Loucy (cell line): ENCODE results near the gene RIT2.

Experiments
- H2AFZ ChIP-seq: fragments of 200-600 bp; sonication (generic); 2 replicates; pipeline ENCODE4 v1.6.0; 2016; ENCODE audit warnings: antibody characterized with exemption, mild to moderate bottlenecking, low read length, moderate library complexity
- H3F3A ChIP-seq: fragments of 200-600 bp; 2 replicates; pipeline ENCODE4 v1.6.0; 2016; ENCODE audit warnings: antibody characterized with exemption, low read depth, mild to moderate bottlenecking
- H3K27me3 ChIP-seq: fragments of 200-600 bp; sonication (generic); 2 replicates; pipeline ENCODE4 v1.6.1; 2014; ENCODE audit warnings: low read length, mild to moderate bottlenecking; ENCODE audit not compliant: insufficient read depth, poor library complexity, severe bottlenecking
- H3K36me3 ChIP-seq: fragments of 200-600 bp; sonication (generic); 2 replicates; pipeline ENCODE4 v1.6.1; 2016; ENCODE audit warnings: low read length; ENCODE audit not compliant: insufficient read depth
- H3K4me1 ChIP-seq: fragments of 200-600 bp; sonication (generic); 2 replicates; pipeline ENCODE4 v1.5.1; 2014; ENCODE audit warnings: low read length, mild to moderate bottlenecking; ENCODE audit not compliant: insufficient read depth, poor library complexity, severe bottlenecking
- H3K4me2 ChIP-seq: fragments of 200-600 bp; sonication (generic); 2 replicates; pipeline ENCODE4 v1.6.0; 2014; ENCODE audit warnings: antibody characterized with exemption, low read length, low read depth, mild to moderate bottlenecking; ENCODE audit not compliant: poor library complexity, severe bottlenecking
- H3K4me3 ChIP-seq: fragments of 200-600 bp; sonication (generic); 2 replicates; pipeline ENCODE4 v1.5.1; 2014; ENCODE audit warnings: low read length, mild to moderate bottlenecking, mixed read lengths; ENCODE audit not compliant: poor library complexity, severe bottlenecking
- H3K79me2 ChIP-seq: fragments of 200-600 bp; sonication (generic); 2 replicates; pipeline ENCODE4 v1.6.1; 2014; ENCODE audit warnings: low read length; ENCODE audit not compliant: insufficient read depth
- H3K9ac ChIP-seq: fragments of 200-600 bp; sonication (generic); 2 replicates; pipeline ENCODE4 v1.6.0; 2014; ENCODE audit warnings: mild to moderate bottlenecking, low read depth, low read length, moderate library complexity; ENCODE audit not compliant: poor library complexity, severe bottlenecking
- H3K9me2 ChIP-seq: fragments of 200-600 bp; sonication (generic); replicated peaks from 2 replicates; pipeline ENCODE4 v1.6.1; 2016; ENCODE audit warnings: low read depth, low read length, mixed read lengths
- H3K9me3 ChIP-seq: fragments of 200-600 bp; sonication (generic); 2 replicates; pipeline ENCODE4 v1.6.1; 2014; ENCODE audit warnings: mild to moderate bottlenecking, antibody characterized with exemption, low read length, low read depth; ENCODE audit not compliant: insufficient read depth
- H4K20me1 ChIP-seq: fragments of 200-600 bp; sonication (generic); 2 replicates; pipeline ENCODE4 v1.6.0; 2014; ENCODE audit warnings: antibody characterized with exemption, low read length, mild to moderate bottlenecking; ENCODE audit not compliant: insufficient read depth, poor library complexity, severe bottlenecking
- CTCF ChIP-seq: fragments of 200-600 bp; sonication (generic); conservative IDR thresholded peaks from 2 replicates; pipeline ENCODE4 v1.5.1; 2014; ENCODE audit warnings: mild to moderate bottlenecking, antibody characterized with exemption, low read length
- EZH2phosphoT487 ChIP-seq: fragments of 200-600 bp; IDR thresholded peaks from 2 replicates; pipeline ENCODE4 v1.6.1; 2018; ENCODE audit warnings: antibody characterized with exemption, mild to moderate bottlenecking, moderate library complexity, borderline replicate concordance

Gene RIT2

GRCh38 chr18:43013486-43013885 is 102.0 kb downstream of the RIT2 start:
- H3K4me3 ChIP-seq: no peak overlapping the region
- H4K20me1 ChIP-seq: no peaks in the 10 kb centered on the region
- H3K9ac ChIP-seq: no peak overlapping the region
- no peaks in the 10 kb centered on the region for H3K4me1 ChIP-seq
- no peak for TF ChIP-seq CTCF
- TF ChIP-seq EZH2phosphoT487: no peak
- no peaks in the 10 kb centered on the region for H3K9me3 ChIP-seq
- H3K36me3 ChIP-seq: no peaks in the 10 kb centered on the region
- no peaks in the 10 kb centered on the region for H3K9me2 ChIP-seq
- no peak overlapping the region for H3K4me2 ChIP-seq
- no peaks in the 10 kb centered on the region for H3F3A ChIP-seq
- H2AFZ ChIP-seq: no peak overlapping the region
- H3K79me2 ChIP-seq: no peaks in the 10 kb centered on the region
- H3K27me3 ChIP-seq: no peaks in the 10 kb centered on the region

GRCh38 chr18:43012951-43013350 is 102.5 kb downstream of the RIT2 start:
- Histone ChIP-seq H4K20me1 (no peaks in the 10 kb centered on the region), H3K9ac (no peak overlapping the region), H3K9me2 (no peaks in the 10 kb centered on the region), H3K4me2 (no peak overlapping the region), H3F3A (no peaks in the 10 kb centered on the region), H3K4me3 (no peak overlapping the region), H3K79me2 (no peaks in the 10 kb centered on the region), H3K9me3 (no peaks in the 10 kb centered on the region), H3K4me1 (no peaks in the 10 kb centered on the region), H3K36me3 (no peaks in the 10 kb centered on the region), H2AFZ (no peak overlapping the region), H3K27me3 (no peaks in the 10 kb centered on the region)
- TF ChIP-seq CTCF: no peak
- TF ChIP-seq EZH2phosphoT487: no peak

- H3K36me3 ChIP-seq: no peaks in the 10 kb centered on the region
- H3K27me3 ChIP-seq: no peaks in the 10 kb centered on the region
- H3K4me1 ChIP-seq: no peaks in the 10 kb centered on the region
- H4K20me1 ChIP-seq: no peaks in the 10 kb centered on the region
- H3K9me3 ChIP-seq: no peaks in the 10 kb centered on the region
- no peak overlapping the region for H3K4me3 ChIP-seq
- no peak overlapping the region for H3K9ac ChIP-seq
- no peaks in the 10 kb centered on the region for H3F3A ChIP-seq
- no peak overlapping the region for H3K4me2 ChIP-seq
- no peaks in the 10 kb centered on the region for H3K79me2 ChIP-seq
- H2AFZ ChIP-seq: no peak overlapping the region
- no peaks in the 10 kb centered on the region for H3K9me2 ChIP-seq
- TF ChIP-seq CTCF (no peak), EZH2phosphoT487 (no peak)
These were observed 104.9 kb downstream of the RIT2 start for GRCh38 chr18:43010611-43011010.
